Activated B cell treated with CpG ODN at 0.5 μM for 24 hours (primary cell): ENCODE measurements around the gene PDZD11. TPM values are rescaled to one million over a fixed set of nuclear protein-coding genes. Genes with fewer than 3 reads are reported as not detected.

Experiments used
- ATAC-seq: fragments of 200-7000 bp; cut with Tn5 transposase; one replicate; pipeline ENCODE4 v1.10.0; 2021; ENCODE audit warnings: low read depth, mild to moderate bottlenecking, moderate library complexity
- CTCF ChIA-PET: fragments of 350-600 bp; sonication (Branson Sonifier 250); formaldehyde crosslinking; loops from one replicate; lab custom pipeline; 2021; ENCODE audit warnings: antibody characterized with exemption; lab: Charles Lee
- POLR2A ChIA-PET: fragments of 350-600 bp; sonication (Branson Sonifier 250); formaldehyde crosslinking; loops from one replicate; lab custom pipeline; 2021; ENCODE audit warnings: antibody characterized with exemption; lab: Charles Lee
- DNase-seq: peaks from one replicate; pipeline ENCODE4 v3.0.0; 2022
- H3K27ac Mint-ChIP-seq: one replicate; pipeline ENCODE4 v1.8.0; 2020; ENCODE audit warnings: mixed read lengths
- H3K27me3 Mint-ChIP-seq: one replicate; pipeline ENCODE4 v1.8.0; 2021; ENCODE audit warnings: mixed read lengths
- H3K36me3 Mint-ChIP-seq: one replicate; pipeline ENCODE4 v1.8.0; 2021; ENCODE audit warnings: low read depth, mixed read lengths
- H3K4me1 Mint-ChIP-seq: one replicate; pipeline ENCODE4 v1.8.0; 2021; ENCODE audit warnings: mixed read lengths
- H3K4me3 Mint-ChIP-seq: one replicate; pipeline ENCODE4 v1.8.0; 2020; ENCODE audit warnings: mild to moderate bottlenecking, mixed read lengths
- H3K9me3 Mint-ChIP-seq: one replicate; pipeline ENCODE4 v1.8.0; 2020; ENCODE audit warnings: mixed read lengths
- intact Hi-C: fragments of 100-400 bp; cut with micrococcal nuclease; formaldehyde crosslinking; loops from one replicate; pipeline ENCODE4 v1.15.1; 2024
- total RNA-seq: library from RNA; stranded (reverse); gene quantifications from 2 replicates; pipeline ENCODE4 v1.2.3, GENCODE V29; 2022
- TF ChIP-seq, protein P1 (sequence below): fragments of 200-600 bp; IDR thresholded peaks from one replicate; pipeline ENCODE4 v1.8.0; 2022; ENCODE audit warnings: antibody characterized with exemption, mild to moderate bottlenecking

The PDZD11 gene, protein sequence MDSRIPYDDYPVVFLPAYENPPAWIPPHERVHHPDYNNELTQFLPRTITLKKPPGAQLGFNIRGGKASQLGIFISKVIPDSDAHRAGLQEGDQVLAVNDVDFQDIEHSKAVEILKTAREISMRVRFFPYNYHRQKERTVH
- total RNA-seq: 17.1 and 18.5 TPM in 2 replicates

DNA sequence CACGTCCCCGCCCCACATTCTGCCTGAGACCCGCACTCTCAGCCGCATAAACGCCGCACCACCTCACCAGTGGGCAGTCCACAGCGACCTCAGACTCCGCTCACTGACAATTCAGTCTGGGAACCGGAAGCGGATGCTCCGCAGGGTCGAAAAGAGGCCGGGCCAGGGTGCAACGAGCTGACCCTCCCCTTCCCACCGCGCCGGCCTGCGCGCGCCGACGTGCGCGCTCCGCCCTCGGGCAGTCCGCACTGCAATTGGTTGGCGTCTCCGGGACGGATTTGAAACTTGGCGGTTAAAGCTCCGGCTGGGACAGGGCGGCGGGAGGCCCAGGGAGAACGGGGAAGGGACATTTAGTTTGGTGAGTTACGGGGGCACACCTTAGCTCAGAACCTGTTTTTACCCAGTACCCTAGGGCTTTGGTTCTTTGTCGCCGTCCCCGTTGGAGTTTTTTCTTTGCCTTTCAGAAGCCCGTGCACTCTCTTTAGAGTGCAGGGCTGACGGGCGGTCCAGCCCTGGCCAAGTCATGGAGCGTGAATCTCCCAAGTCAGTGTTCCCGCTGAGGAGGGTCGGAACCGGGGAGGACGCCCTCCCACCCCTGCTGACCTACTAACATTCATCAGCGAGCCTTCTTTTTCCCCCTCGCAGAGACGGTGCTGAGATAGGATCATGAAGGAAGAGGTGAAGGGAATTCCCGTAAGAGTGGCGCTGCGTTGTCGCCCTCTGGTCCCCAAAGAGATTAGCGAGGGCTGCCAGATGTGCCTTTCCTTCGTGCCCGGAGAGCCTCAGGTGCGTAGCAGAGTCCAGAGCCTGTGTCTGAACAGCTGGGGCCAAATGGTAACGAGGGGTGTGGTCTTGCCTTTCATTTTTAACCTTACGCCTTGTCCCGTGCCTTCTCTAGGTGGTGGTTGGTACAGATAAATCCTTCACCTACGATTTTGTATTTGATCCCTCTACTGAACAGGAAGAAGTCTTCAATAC is at the start of gene PDZD11, which contains the start of gene KIF4A:
TSS of gene PDZD11 (minus strand) at position 135 of the 978 bp plus-strand sequence. CDS start 586 bp downstream, outside the sequence.
TSS of gene KIF4A (plus strand) at position 312 of the 978 bp plus-strand sequence. CDS start at position 667, 355 bp downstream.
- ChIA-PET POLR2A (interaction anchor here (0.6 kb wide), 1 partner anchor 159 kb away, joined by 3 read pairs; no protein-coding TSS in a partner anchor), CTCF (interaction anchor here (0.6 kb wide), 1 partner anchor 149 kb away, joined by 3 read pairs; no protein-coding TSS in a partner anchor)
- intact Hi-C loops: loop anchor here (1.0 to 2.0 kb wide), 3 partner anchors 47 to 157 kb away; partner anchors contain the start of gene IGBP1
- Mint-ChIP-seq H3K4me3 (peak within 1 kb of the TSS; percentile 86), H3K27me3 (no peaks in the 10 kb centered on the region), H3K9me3 (no peaks in the 10 kb centered on the region), H3K4me1 (peaks cover 13% of the 10 kb centered on the region), H3K36me3 (peaks cover 21% of the 10 kb centered on the region), H3K27ac (peak within 1 kb of the TSS; percentile 72)
- peak; percentile 67 for DNase-seq
- TF ChIP-seq, protein P1, sequence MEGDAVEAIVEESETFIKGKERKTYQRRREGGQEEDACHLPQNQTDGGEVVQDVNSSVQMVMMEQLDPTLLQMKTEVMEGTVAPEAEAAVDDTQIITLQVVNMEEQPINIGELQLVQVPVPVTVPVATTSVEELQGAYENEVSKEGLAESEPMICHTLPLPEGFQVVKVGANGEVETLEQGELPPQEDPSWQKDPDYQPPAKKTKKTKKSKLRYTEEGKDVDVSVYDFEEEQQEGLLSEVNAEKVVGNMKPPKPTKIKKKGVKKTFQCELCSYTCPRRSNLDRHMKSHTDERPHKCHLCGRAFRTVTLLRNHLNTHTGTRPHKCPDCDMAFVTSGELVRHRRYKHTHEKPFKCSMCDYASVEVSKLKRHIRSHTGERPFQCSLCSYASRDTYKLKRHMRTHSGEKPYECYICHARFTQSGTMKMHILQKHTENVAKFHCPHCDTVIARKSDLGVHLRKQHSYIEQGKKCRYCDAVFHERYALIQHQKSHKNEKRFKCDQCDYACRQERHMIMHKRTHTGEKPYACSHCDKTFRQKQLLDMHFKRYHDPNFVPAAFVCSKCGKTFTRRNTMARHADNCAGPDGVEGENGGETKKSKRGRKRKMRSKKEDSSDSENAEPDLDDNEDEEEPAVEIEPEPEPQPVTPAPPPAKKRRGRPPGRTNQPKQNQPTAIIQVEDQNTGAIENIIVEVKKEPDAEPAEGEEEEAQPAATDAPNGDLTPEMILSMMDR: no peak
- ATAC-seq: peak; percentile 100

DNA sequence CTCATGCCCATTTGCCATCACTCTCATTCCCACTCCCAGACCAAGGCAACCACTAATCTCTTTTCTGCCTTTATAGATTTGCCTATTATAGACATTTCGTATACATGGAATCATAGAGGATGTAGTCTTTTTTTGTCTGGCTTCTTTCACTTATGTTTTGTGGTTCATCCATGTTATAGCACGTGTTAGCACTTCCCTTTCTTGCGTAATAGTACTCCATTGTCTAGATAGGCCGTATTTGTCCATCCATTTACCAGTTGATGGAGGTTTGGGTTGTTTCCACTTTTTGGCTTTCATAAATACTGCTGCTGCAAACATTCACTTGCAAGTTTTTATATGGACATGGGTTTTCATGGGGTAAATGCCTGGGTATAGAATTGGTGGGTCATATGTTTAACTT is 48.6 kb upstream of the PDZD11 start:
- no peak overlapping the region for H3K4me3 Mint-ChIP-seq
- peaks cover 6% of the 10 kb centered on the region for H3K4me1 Mint-ChIP-seq
- DNase-seq: no peak
- H3K36me3 Mint-ChIP-seq: no peaks in the 10 kb centered on the region
- H3K9me3 Mint-ChIP-seq: no peaks in the 10 kb centered on the region
- ChIA-PET POLR2A (no interaction called here), CTCF (no interaction called here)
- no peak for ATAC-seq
- no peaks in the 10 kb centered on the region for H3K27me3 Mint-ChIP-seq
- intact Hi-C loops: loop anchor here (10.0 kb wide), 2 partner anchors 47 to 97 kb away; no protein-coding TSS in a partner anchor
- H3K27ac Mint-ChIP-seq: no peak overlapping the region
- TF ChIP-seq, protein P1: no peak

DNA sequence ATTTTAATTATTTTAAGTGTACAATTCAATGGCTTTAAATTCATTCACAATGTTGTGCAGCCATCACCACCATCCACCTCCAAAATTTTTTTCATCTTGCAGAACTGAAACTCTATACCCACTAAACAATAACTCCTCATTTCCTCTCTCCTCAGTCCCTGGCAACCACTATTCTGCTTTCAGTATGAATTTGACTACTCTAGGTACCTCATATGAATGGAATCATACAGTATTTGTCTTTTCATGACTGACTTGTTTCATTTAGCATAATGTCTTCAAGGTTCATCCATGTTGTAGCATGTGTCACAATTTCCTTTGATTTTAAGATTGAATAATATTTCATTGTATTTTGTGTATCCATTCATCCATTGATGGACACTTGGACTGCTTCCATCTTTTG is 47.0 kb upstream of the PDZD11 start:
- intact Hi-C loops: loop anchor here (2.0 to 10.0 kb wide), 3 partner anchors 46 to 98 kb away; partner anchors contain the start of gene KIF4A
- H3K27ac Mint-ChIP-seq: no peak overlapping the region
- peaks cover 6% of the 10 kb centered on the region for H3K4me1 Mint-ChIP-seq
- POLR2A ChIA-PET: no interaction called here
- no peaks in the 10 kb centered on the region for H3K9me3 Mint-ChIP-seq
- no peak overlapping the region for H3K4me3 Mint-ChIP-seq
- ATAC-seq (peak; percentile 81), DNase-seq (no peak)
- TF ChIP-seq, protein P1: no peak
- H3K36me3 Mint-ChIP-seq: no peaks in the 10 kb centered on the region
- CTCF ChIA-PET: no interaction called here
- H3K27me3 Mint-ChIP-seq: no peaks in the 10 kb centered on the region

DNA sequence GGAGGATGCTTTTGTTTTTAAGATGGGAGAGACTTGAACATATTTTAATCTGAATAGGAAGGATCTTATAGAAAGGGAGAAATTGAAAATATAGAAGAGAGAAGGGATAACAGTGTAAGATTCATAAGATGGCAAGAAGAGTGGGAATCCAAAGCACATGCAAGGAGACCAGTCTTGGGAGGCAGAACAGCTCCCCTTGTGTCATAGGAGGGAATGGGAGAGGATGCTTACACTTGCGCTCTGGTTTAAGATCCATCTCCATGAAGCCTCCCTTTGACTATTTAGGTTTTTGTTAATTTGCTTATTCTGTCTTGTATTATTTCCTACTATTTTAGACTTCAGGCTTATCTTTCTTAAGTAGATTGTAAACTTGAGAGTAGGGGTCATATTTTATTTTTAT is 42.9 kb upstream of the PDZD11 start:
- H3K27me3 Mint-ChIP-seq: no peaks in the 10 kb centered on the region
- intact Hi-C loops: loop anchor here (10.0 kb wide), 2 partner anchors 52 to 102 kb away; no protein-coding TSS in a partner anchor
- H3K9me3 Mint-ChIP-seq: no peaks in the 10 kb centered on the region
- peaks cover 6% of the 10 kb centered on the region for H3K4me1 Mint-ChIP-seq
- DNase-seq (no peak), ATAC-seq (no peak)
- H3K4me3 Mint-ChIP-seq: no peak overlapping the region
- ChIA-PET CTCF (no interaction called here), POLR2A (no interaction called here)
- TF ChIP-seq, protein P1: no peak
- no peaks in the 10 kb centered on the region for H3K36me3 Mint-ChIP-seq
- no peak overlapping the region for H3K27ac Mint-ChIP-seq
